Left lung (tissue), 10 donors: Measurements from ENCODE around the gene PTGER3. TPM values are rescaled to one million over a fixed set of nuclear protein-coding genes. Genes with fewer than 3 reads are reported as not detected.

Experiments used
- ATAC-seq: fragments of 200-7000 bp; cut with Tn5 transposase; one replicate; pipeline ENCODE4 v1.9.1; 2020; ENCODE audit warnings: moderate library complexity
- DNase-seq, 4 donors: peaks; one replicate each; pipeline ENCODE4 v3.0.0-alpha.2; 2013 to 2020
- H3K27ac ChIP-seq, 2 donors: fragments of 200-600 bp; sonication (generic) in 1 of 2; one replicate each; pipeline versions ENCODE4 v1.5.0 to v1.8.0; 2020 to 2021
- H3K27me3 ChIP-seq, 2 donors: fragments of 200-600 bp; sonication (generic) in 1 of 2; one replicate each; pipeline versions ENCODE4 v1.5.0 to v1.8.0; 2020 to 2021
- H3K36me3 ChIP-seq, 2 donors: fragments of 200-600 bp; sonication (generic) in 1 of 2; one replicate each; pipeline versions ENCODE4 v1.5.0 to v1.8.0; 2020 to 2021
- H3K4me1 ChIP-seq, 2 donors: fragments of 200-600 bp; one replicate each; pipeline ENCODE4 v1.8.0; 2021
- H3K4me3 ChIP-seq, 2 donors: fragments of 200-600 bp; sonication (generic) in 1 of 2; one replicate each; pipeline versions ENCODE4 v1.5.0 to v1.8.0; 2020 to 2021; ENCODE audit warnings: mild to moderate bottlenecking in 1 of 2
- H3K9me3 ChIP-seq, 2 donors: fragments of 200-600 bp; sonication (generic) in 1 of 2; one replicate each; pipeline versions ENCODE4 v1.5.0 to v1.8.0; 2020 to 2021
- CTCF ChIP-seq, 2 donors: fragments of 200-600 bp; sonication (generic) in 1 of 2; IDR thresholded peaks; one replicate each; pipeline versions ENCODE4 v1.5.0 to v1.8.0; 2021; ENCODE audit warnings: antibody characterized with exemption in 2 of 2
- intact Hi-C, 2 donors: fragments of 100-400 bp; cut with DNase I; formaldehyde crosslinking; loops; one replicate each; pipeline versions ENCODE4 v1.11.2 to v1.14.2; 2022
- polyA plus RNA-seq, 6 donors: library from polyadenylated mRNA; unstranded; fragments of 120-200 nt; gene quantifications; one replicate each; pipeline ENCODE4 v1.2.1, GENCODE V29; 2013; ENCODE audit not compliant: insufficient read length in 6 of 6
- total RNA-seq, 2 donors: library from RNA; stranded (reverse); fragmentation: NEBNext Ultra II Directional; extraction: Animal tissue kit (Norgen Biotek cat#: 25700); gene quantifications; one replicate each; pipeline ENCODE4 v1.2.1, GENCODE V29; 2021
- donor health status: DM: no; HTN: yes; CAD: no.
- donor health status: DM: no; HTN: no; CAD: no.

Gene PTGER3
- total and polyA plus RNA-seq, 8 donors = 0.24 to 1.6 (median 0.45) TPM

GRCh38 chr1:71088645-71089287 lies 41.1 kb upstream of the PTGER3 start:
- peak overlapping the region in 1 of 2 donors; percentile 21 for H3K4me3 ChIP-seq
- peak in 1 of 4 donors; percentile 22 for DNase-seq
- intact Hi-C loops = no loop called here
- peak; percentile 90 for ATAC-seq
- H3K4me1 ChIP-seq = peaks cover 0 to 7% of the 10 kb centered on the region in 2 donors
- H3K27me3 ChIP-seq = peaks cover 0 to 6% of the 10 kb centered on the region in 2 donors
- no peaks in the 10 kb centered on the region for H3K9me3 ChIP-seq
- H3K27ac ChIP-seq = peak overlapping the region; percentile 38 to 60
- TF ChIP-seq CTCF (IDR thresholded peaks at IDR 0.05) = no peak
- H3K36me3 ChIP-seq = no peaks in the 10 kb centered on the region

- intact Hi-C loops = no loop called here
- DNase-seq = no peak
- peak overlapping the region in 1 of 2 donors; percentile 55 for H3K27ac ChIP-seq
These were observed 40.1 kb upstream of the PTGER3 start for GRCh38 chr1:71087713-71088112.

GRCh38 chr1:71087060-71087459 lies 39.4 kb upstream of the PTGER3 start:
- intact Hi-C loops = no loop called here
- no peak overlapping the region for H3K4me3 ChIP-seq
- no peak for TF ChIP-seq CTCF (IDR thresholded peaks at IDR 0.05)

More at GRCh38 chr1:71087713-71088112, 40.1 kb upstream of the PTGER3 start:
- Histone ChIP-seq H3K27me3 (peaks cover 0 to 12% of the 10 kb centered on the region in 2 donors), H3K9me3 (no peaks in the 10 kb centered on the region), H3K36me3 (no peaks in the 10 kb centered on the region), H3K4me3 (no peak overlapping the region), H3K4me1 (peaks cover 0 to 7% of the 10 kb centered on the region in 2 donors)
- ATAC-seq = no peak
- TF ChIP-seq CTCF (IDR thresholded peaks at IDR 0.05) = no peak

GRCh38 chr1:71086331-71086730 lies 38.7 kb upstream of the PTGER3 start:
- H3K9me3 ChIP-seq = no peaks in the 10 kb centered on the region
- H3K4me3 ChIP-seq = no peak overlapping the region
- ATAC-seq (no peak), DNase-seq (no peak)
- intact Hi-C loops = no loop called here
- H3K27me3 ChIP-seq = peaks cover 0 to 12% of the 10 kb centered on the region in 2 donors
- no peak for TF ChIP-seq CTCF (IDR thresholded peaks at IDR 0.05)
- H3K36me3 ChIP-seq = no peaks in the 10 kb centered on the region
- peaks cover 4 to 7% of the 10 kb centered on the region in 2 donors for H3K4me1 ChIP-seq
- H3K27ac ChIP-seq = no peak overlapping the region

More at GRCh38 chr1:71087060-71087459, 39.4 kb upstream of the PTGER3 start:
- H3K9me3 ChIP-seq = no peaks in the 10 kb centered on the region
- H3K27me3 ChIP-seq = peaks cover 0 to 12% of the 10 kb centered on the region in 2 donors
- no peak overlapping the region for H3K27ac ChIP-seq
- ATAC-seq = no peak
- no peak for DNase-seq
- peaks cover 0 to 7% of the 10 kb centered on the region in 2 donors for H3K4me1 ChIP-seq
- no peaks in the 10 kb centered on the region for H3K36me3 ChIP-seq

GRCh38 chr1:71083271-71083670 lies 35.7 kb upstream of the PTGER3 start:
- intact Hi-C loops = no loop called here
- Histone ChIP-seq H3K36me3 (peaks cover 0 to 5% of the 10 kb centered on the region in 2 donors), H3K4me3 (no peak overlapping the region), H3K9me3 (no peaks in the 10 kb centered on the region), H3K27me3 (peaks cover 0 to 12% of the 10 kb centered on the region in 2 donors), H3K4me1 (peaks cover 0 to 24% of the 10 kb centered on the region in 2 donors), H3K27ac (no peak overlapping the region)
- ATAC-seq (no peak), DNase-seq (no peak)
- TF ChIP-seq CTCF (IDR thresholded peaks at IDR 0.05) = no peak
